T-cell (primary cell): ENCODE measurements around the gene TUBD1. TPM values are rescaled to one million over a fixed set of nuclear protein-coding genes. Genes with fewer than 3 reads are reported as not detected.

ENCODE experiments used
- ATAC-seq, 4 experiments: fragments of 200-7000 bp in 3 of 4; fragments of 150-1000 bp in 1 of 4; cut with Tn5 transposase; replicated peaks in 1 of 4; 1 replicate in 3 of 4; 2 replicates in 1 of 4; pipeline ENCODE4 v1.10.0; 2021; ENCODE audit warnings: moderate library complexity in 3 of 4, mild to moderate bottlenecking in 2 of 4, moderate number of reproducible peaks in 1 of 4
- CTCF ChIA-PET, 2 donors: fragments of 300-600 bp; sonication (Branson Sonifier 250); formaldehyde crosslinking; loops; one replicate each; lab custom pipeline; 2022; ENCODE audit warnings: antibody characterized with exemption in 2 of 2; lab: Charles Lee
- POLR2A ChIA-PET, 2 donors: fragments of 300-600 bp; sonication (Branson Sonifier 250); formaldehyde crosslinking; loops; one replicate each; lab custom pipeline; 2022; ENCODE audit warnings: antibody characterized with exemption in 2 of 2; lab: Charles Lee
- DNase-seq, 35 experiments: peaks; one replicate each; pipeline versions ENCODE4 v3.0.0 to v3.0.0-alpha.2; 2013 to 2023
- H3K27ac ChIP-seq: one replicate; pipeline ENCODE4 v1.5.1; 2013; ENCODE audit warnings: low read length
- H3K27me3 ChIP-seq, 2 experiments: replicated peaks in 1 of 2; 1 replicate in 1 of 2; 2 replicates in 1 of 2; pipeline versions ENCODE4 v1.6.1 to v1.7.0; 2013; ENCODE audit warnings: low read length in 1 of 2, mixed read lengths in 1 of 2; ENCODE audit not compliant: control insufficient read depth in 2 of 2, insufficient read depth in 2 of 2; ENCODE audit errors: extremely low read depth in 1 of 2
- H3K36me3 ChIP-seq, 2 donors: 1 replicate in 1 of 2; 2 replicates in 1 of 2; pipeline versions ENCODE4 v1.6.1 to v1.7.0; 2013; ENCODE audit warnings: low read length in 1 of 2; ENCODE audit not compliant: control insufficient read depth in 2 of 2, insufficient read depth in 1 of 2; ENCODE audit errors: extremely low read depth in 1 of 2
- H3K4me1 ChIP-seq, 2 experiments: 1 replicate in 1 of 2; 2 replicates in 1 of 2; pipeline versions ENCODE4 v1.6.1 to v1.7.0; 2013; ENCODE audit warnings: low read length in 2 of 2, mixed read lengths in 1 of 2; ENCODE audit not compliant: insufficient read depth in 2 of 2, control insufficient read depth in 1 of 2; ENCODE audit errors: extremely low read depth in 1 of 2
- H3K4me3 ChIP-seq, 2 donors: 1 replicate in 1 of 2; 2 replicates in 1 of 2; pipeline versions ENCODE4 v1.5.1 to v1.7.0; 2013; ENCODE audit warnings: mild to moderate bottlenecking in 2 of 2, low read length in 1 of 2, moderate library complexity in 1 of 2; ENCODE audit not compliant: control insufficient read depth in 1 of 2; ENCODE audit errors: extremely low read depth in 1 of 2
- H3K9me3 ChIP-seq: 2 replicates; pipeline ENCODE4 v1.7.0; 2013
- H3K27ac Mint-ChIP-seq, 2 donors: one replicate each; pipeline ENCODE4 v1.8.0; 2020 to 2021; ENCODE audit warnings: mild to moderate bottlenecking in 2 of 2, mixed read lengths in 2 of 2
- H3K27me3 Mint-ChIP-seq, 2 donors: one replicate each; pipeline ENCODE4 v1.8.0; 2021 to 2022; ENCODE audit warnings: mixed read lengths in 2 of 2
- H3K36me3 Mint-ChIP-seq: one replicate; pipeline ENCODE4 v1.8.0; 2021; ENCODE audit warnings: mixed read lengths
- H3K4me1 Mint-ChIP-seq, 3 donors: one replicate each; pipeline ENCODE4 v1.8.0; 2020 to 2022; ENCODE audit warnings: mixed read lengths in 3 of 3, mild to moderate bottlenecking in 1 of 3
- H3K4me3 Mint-ChIP-seq, 3 donors: one replicate each; pipeline ENCODE4 v1.8.0; 2020 to 2022; ENCODE audit warnings: mild to moderate bottlenecking in 3 of 3, mixed read lengths in 3 of 3, moderate library complexity in 3 of 3
- H3K9me3 Mint-ChIP-seq, 3 donors: one replicate each; pipeline ENCODE4 v1.8.0; 2020 to 2022; ENCODE audit warnings: mixed read lengths in 3 of 3
- WGBS: methylation state at CpG from one replicate; pipeline ENCODE4 v1.1.5; 2013; ENCODE audit warnings: missing lambda C conversion rate; ENCODE audit not compliant: insufficient coverage; 5-methylcytosine and 5-hydroxymethylcytosine counted together
- total RNA-seq, 35 experiments: library from RNA in 6 of 35; stranded (reverse) in 6 of 35; fragments of 120-200 nt in 1 of 35; gene quantifications; one replicate each; pipeline versions ENCODE4 v1.2.1 to v1.2.4 and lab custom pipeline; 2013 to 2026

Gene TUBD1
- total RNA-seq, 5 donors from 2014 or later (not counting 1 experiment from before 2014, with no cell fraction given): 16.6 to 27.9 (median 25.1) TPM

GRCh38 chr17:59888145-59888750 lies 4.5 kb downstream of the TUBD1 start:
- Histone ChIP-seq H3K27ac (no peak overlapping the region), H3K9me3 (no peaks in the 10 kb centered on the region), H3K36me3 (peaks cover 3 to 42% of the 10 kb centered on the region in 2 donors), H3K27me3 (no peaks in the 10 kb centered on the region), H3K4me1 (peaks cover 4 to 15% of the 10 kb centered on the region in 2 experiments), H3K4me3 (no peak overlapping the region)
- ATAC-seq: no peak
- no peak for DNase-seq
- Mint-ChIP-seq H3K9me3 (no peaks in the 10 kb centered on the region), H3K27me3 (no peaks in the 10 kb centered on the region), H3K27ac (no peak overlapping the region), H3K4me1 (peaks cover 44 to 49% (median 46%) of the 10 kb centered on the region in 3 donors), H3K4me3 (peak overlapping the region in 1 of 3 donors; percentile 31), H3K36me3 (peaks cover 28% of the 10 kb centered on the region)
- ChIA-PET CTCF (interaction anchor here in 1 of 2 donors (1.2 kb wide), 1 partner anchor 26 kb away, joined by 3 read pairs; no protein-coding TSS in a partner anchor), POLR2A (interaction anchor here in 1 of 2 donors (0.9 kb wide), 1 partner anchor 62 kb away, joined by 4 read pairs; no protein-coding TSS in a partner anchor)
- 97% methylated on average over 7 of the region's 8 CpGs for WGBS

- ChIA-PET POLR2A (interaction anchor here in 1 of 2 donors (0.7 kb wide), 1 partner anchor 247 kb away, joined by 5 read pairs; no protein-coding TSS in a partner anchor), CTCF (no interaction called here)
- H3K4me3 Mint-ChIP-seq: no peak overlapping the region
- Histone ChIP-seq H3K9me3 (no peaks in the 10 kb centered on the region), H3K4me1 (no peaks in the 10 kb centered on the region), H3K27me3 (no peaks in the 10 kb centered on the region), H3K36me3 (peaks cover 17 to 64% of the 10 kb centered on the region in 2 donors), H3K4me3 (no peak overlapping the region), H3K27ac (no peak overlapping the region)
- H3K27me3 Mint-ChIP-seq: no peaks in the 10 kb centered on the region
- DNase-seq: no peak
- no peaks in the 10 kb centered on the region for H3K9me3 Mint-ChIP-seq
- H3K4me1 Mint-ChIP-seq: peaks cover 17 to 27% (median 21%) of the 10 kb centered on the region in 3 donors
- no peak for ATAC-seq
- H3K27ac Mint-ChIP-seq: no peak overlapping the region
- 98% methylated on average over 7 of the region's 9 CpGs for WGBS
- peaks cover 30% of the 10 kb centered on the region for H3K36me3 Mint-ChIP-seq
These were observed 7.9 kb downstream of the TUBD1 start for GRCh38 chr17:59884861-59885260.

- no peak for ATAC-seq
- Mint-ChIP-seq H3K4me3 (no peak overlapping the region), H3K27me3 (no peaks in the 10 kb centered on the region), H3K4me1 (peaks cover 0 to 5% (median 0%) of the 10 kb centered on the region in 3 donors), H3K9me3 (no peaks in the 10 kb centered on the region), H3K36me3 (peaks cover 24% of the 10 kb centered on the region), H3K27ac (no peak overlapping the region)
- Histone ChIP-seq H3K27ac (no peak overlapping the region), H3K9me3 (no peaks in the 10 kb centered on the region), H3K4me1 (no peaks in the 10 kb centered on the region), H3K4me3 (no peak overlapping the region), H3K36me3 (peaks cover 28 to 77% of the 10 kb centered on the region in 2 donors), H3K27me3 (no peaks in the 10 kb centered on the region)
- no CpG with 5 or more reads among the region's 3 CpGs for WGBS
- ChIA-PET CTCF (no interaction called here), POLR2A (interaction anchor here in 1 of 2 donors (0.7 kb wide), 1 partner anchor 177 kb away, joined by 3 read pairs; no protein-coding TSS in a partner anchor)
- no peak for DNase-seq
These were observed 14.1 kb downstream of the TUBD1 start for GRCh38 chr17:59878624-59879023.

GRCh38 chr17:59877965-59878364 lies 14.8 kb downstream of the TUBD1 start:
- H3K4me3 ChIP-seq: no peak overlapping the region
- H3K27ac Mint-ChIP-seq: peak overlapping the region in 1 of 2 donors; percentile 64
- ChIA-PET POLR2A (interaction anchor here in 1 of 2 donors (0.6 kb wide), 1 partner anchor 27 kb away, joined by 3 read pairs; no protein-coding TSS in a partner anchor), CTCF (no interaction called here)
- H3K9me3 Mint-ChIP-seq: no peaks in the 10 kb centered on the region
- peaks cover 24% of the 10 kb centered on the region for H3K36me3 Mint-ChIP-seq
- WGBS: 100% methylated on average over 3 of the region's 5 CpGs
- ATAC-seq (no peak), DNase-seq (no peak)
- H3K36me3 ChIP-seq: peaks cover 31 to 75% of the 10 kb centered on the region in 2 donors
- H3K27me3 Mint-ChIP-seq: no peaks in the 10 kb centered on the region
- H3K4me1 ChIP-seq: no peaks in the 10 kb centered on the region
- H3K4me1 Mint-ChIP-seq: peaks cover 0 to 5% (median 0%) of the 10 kb centered on the region in 3 donors
- no peak overlapping the region for H3K27ac ChIP-seq
- H3K27me3 ChIP-seq: no peaks in the 10 kb centered on the region
- H3K9me3 ChIP-seq: no peaks in the 10 kb centered on the region
- H3K4me3 Mint-ChIP-seq: no peak overlapping the region

GRCh38 chr17:59876107-59876506 lies 16.6 kb downstream of the TUBD1 start:
- Histone ChIP-seq H3K9me3 (no peaks in the 10 kb centered on the region), H3K4me1 (no peaks in the 10 kb centered on the region), H3K27me3 (no peaks in the 10 kb centered on the region), H3K27ac (no peak overlapping the region), H3K36me3 (peaks cover 26 to 72% of the 10 kb centered on the region in 2 donors), H3K4me3 (no peak overlapping the region)
- Mint-ChIP-seq H3K4me3 (no peak overlapping the region), H3K9me3 (no peaks in the 10 kb centered on the region), H3K27me3 (no peaks in the 10 kb centered on the region), H3K4me1 (peaks cover 0 to 5% (median 0%) of the 10 kb centered on the region in 3 donors), H3K27ac (no peak overlapping the region), H3K36me3 (peaks cover 30% of the 10 kb centered on the region)
- ChIA-PET POLR2A (interaction anchor here in 1 of 2 donors (0.7 kb wide), 1 partner anchor 273 kb away, joined by 3 read pairs; no protein-coding TSS in a partner anchor), CTCF (interaction anchor here in 1 of 2 donors (0.7 kb wide), 1 partner anchor 565 kb away, joined by 3 read pairs; no protein-coding TSS in a partner anchor)
- DNase-seq: no peak
- ATAC-seq: no peak
- WGBS: no CpG with 5 or more reads among the region's 3 CpGs

GRCh38 chr17:59874376-59874775 lies 18.4 kb downstream of the TUBD1 start:
- no peak overlapping the region for H3K27ac ChIP-seq
- no peaks in the 10 kb centered on the region for H3K4me1 ChIP-seq
- ATAC-seq (no peak), DNase-seq (no peak)
- Mint-ChIP-seq H3K4me1 (no peaks in the 10 kb centered on the region), H3K36me3 (peaks cover 24% of the 10 kb centered on the region), H3K27me3 (no peaks in the 10 kb centered on the region), H3K4me3 (no peak overlapping the region), H3K27ac (no peak overlapping the region), H3K9me3 (no peaks in the 10 kb centered on the region)
- no peak overlapping the region for H3K4me3 ChIP-seq
- POLR2A ChIA-PET: interaction anchor here in 1 of 2 donors (0.8 kb wide), 1 partner anchor 36 kb away, joined by 3 read pairs; no protein-coding TSS in a partner anchor
- WGBS: no CpG with 5 or more reads among the region's 2 CpGs
- no peaks in the 10 kb centered on the region for H3K9me3 ChIP-seq
- no peaks in the 10 kb centered on the region for H3K27me3 ChIP-seq
- CTCF ChIA-PET: interaction anchor here in 1 of 2 donors (0.7 kb wide), 1 partner anchor 187 kb away, joined by 3 read pairs; no protein-coding TSS in a partner anchor
- H3K36me3 ChIP-seq: peaks cover 12 to 64% of the 10 kb centered on the region in 2 donors
